HG02623 (cell line): ENCODE data around the gene IL2RA.

Experiments used
- ATAC-seq: cut with Tn5 transposase; IDR thresholded peaks from one replicate; pipeline ENCODE4 v1.9.1; 2021; ENCODE audit warnings: moderate library complexity; ENCODE audit not compliant: unreplicated experiment

The IL2RA gene

GRCh38 chr10:5989756-5990155, 72.4 kb downstream of the IL2RA start:
- ATAC-seq, result no peak

GRCh38 chr10:5988336-5988920, 73.7 kb downstream of the IL2RA start:
- no peak for ATAC-seq

DNA sequence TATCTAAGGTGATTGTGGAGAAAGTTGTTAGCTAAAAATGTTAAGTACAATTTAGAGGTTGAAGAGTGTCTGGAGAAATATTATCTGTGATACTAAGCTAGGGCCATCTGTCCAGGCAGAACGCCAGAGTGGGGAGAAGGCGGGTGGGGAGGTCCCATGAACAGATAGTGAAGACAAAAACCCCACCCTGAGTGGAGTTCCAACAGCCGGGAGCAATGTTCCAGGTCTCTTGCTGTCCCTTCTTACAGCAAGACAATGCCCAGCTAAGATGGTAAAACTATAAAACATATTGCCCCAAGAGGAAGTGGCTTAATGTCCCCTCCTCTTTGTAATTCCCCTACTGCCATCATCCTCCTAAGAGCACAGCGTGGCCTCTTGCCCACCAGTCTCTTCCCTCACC, 74.4 kb downstream of the IL2RA start:
- ATAC-seq, result no peak

DNA sequence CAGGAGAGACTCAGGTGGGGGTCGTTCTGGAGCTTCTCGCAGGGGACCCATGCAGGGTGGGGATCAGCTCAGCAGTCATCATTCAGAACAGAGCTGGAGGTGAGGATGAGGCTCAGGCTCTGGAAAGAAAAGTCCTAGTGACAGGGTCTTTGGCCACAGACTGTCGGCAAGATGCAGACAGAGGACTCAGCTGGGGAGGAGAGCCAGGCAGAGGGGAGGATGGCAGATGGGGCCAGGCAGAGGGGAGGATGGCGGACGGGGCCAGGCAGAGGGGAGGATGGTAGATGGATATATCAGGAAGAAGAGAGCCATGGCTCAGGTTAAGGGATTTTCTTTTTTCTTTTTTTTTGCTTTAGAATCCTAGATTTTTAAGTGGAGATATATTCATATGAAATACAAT, 77.1 kb downstream of the IL2RA start:
- ATAC-seq, result no peak

- no peak for ATAC-seq
Measured at GRCh38 chr10:5983774-5984173, 78.4 kb downstream of the IL2RA start.

DNA sequence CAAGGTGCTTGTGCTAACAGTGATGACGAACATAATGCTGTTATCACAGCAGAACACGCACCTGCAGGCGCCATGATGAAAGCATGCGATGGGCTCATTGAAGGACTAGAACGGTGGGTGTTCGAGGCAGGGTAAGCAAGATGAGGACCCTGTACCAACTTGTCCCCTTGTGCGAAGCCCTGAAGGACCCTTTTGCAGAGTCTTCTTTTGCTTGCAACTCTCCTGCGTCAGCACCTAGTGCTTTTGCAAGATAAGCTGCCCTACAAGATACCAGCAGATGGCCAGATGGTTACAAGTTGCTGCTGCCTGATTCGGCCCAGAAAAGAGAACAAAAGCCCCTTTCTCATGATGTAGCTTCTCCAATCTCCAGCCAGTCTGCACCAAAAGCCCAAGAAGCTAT, 80.6 kb downstream of the IL2RA start:
- ATAC-seq, result no peak

GRCh38 chr10:5978230-5978489, 84.0 kb downstream of the IL2RA start:
- no peak for ATAC-seq

GRCh38 chr10:5977471-5978229, 84.5 kb downstream of the IL2RA start, which contains the start of gene IL15RA:
TSS of gene IL15RA (minus strand) at chr10:5977543. CDS start at chr10:5977492, 51 bp downstream.
- ATAC-seq, result peak; percentile 47

- peak; percentile 5 for ATAC-seq
Measured at GRCh38 chr10:5976512-5977470, 85.4 kb downstream of the IL2RA start.

GRCh38 chr10:5975641-5976473, 86.3 kb downstream of the IL2RA start:
- peak; percentile 64 for ATAC-seq

DNA sequence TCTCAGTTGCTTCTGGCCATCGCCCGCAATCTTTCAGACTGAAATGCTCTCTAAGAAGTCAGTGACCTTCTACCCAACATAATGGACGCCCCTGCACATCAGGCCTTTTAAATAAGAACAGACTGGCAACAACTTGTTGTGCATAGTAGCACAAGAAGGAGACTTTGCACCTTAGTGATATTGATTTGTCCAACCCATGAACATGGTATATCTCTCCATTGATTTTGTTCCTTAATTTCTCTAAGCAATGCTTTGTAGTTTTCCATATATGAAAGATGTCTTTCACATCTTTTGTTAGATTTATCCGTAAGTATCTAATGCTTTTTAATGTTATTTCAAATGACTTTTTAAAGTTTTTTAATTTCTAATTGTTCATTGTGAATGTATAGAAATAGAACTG, 89.1 kb downstream of the IL2RA start:
- no peak for ATAC-seq

DNA sequence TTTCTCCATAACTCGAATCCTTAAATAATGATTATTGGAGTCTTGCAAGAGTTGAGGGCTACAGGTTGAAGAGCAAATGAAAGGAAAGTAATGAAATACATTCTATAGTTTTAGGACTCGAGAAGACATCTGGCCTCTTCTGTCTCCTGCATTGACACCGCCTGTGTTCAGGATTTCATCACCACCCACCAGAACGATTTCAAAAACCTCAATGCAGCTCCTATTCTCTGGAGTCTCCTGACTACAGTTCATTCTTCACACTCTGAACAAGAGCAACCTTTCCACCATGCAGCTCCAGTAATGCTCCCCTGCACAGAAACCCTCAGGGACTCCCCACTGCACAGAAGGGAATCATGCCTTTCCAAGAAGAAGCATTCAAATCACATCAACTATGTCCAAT, 90.3 kb downstream of the IL2RA start:
- ATAC-seq, result no peak

- ATAC-seq, result no peak
Measured at GRCh38 chr10:5971315-5971832, 90.8 kb downstream of the IL2RA start.

DNA sequence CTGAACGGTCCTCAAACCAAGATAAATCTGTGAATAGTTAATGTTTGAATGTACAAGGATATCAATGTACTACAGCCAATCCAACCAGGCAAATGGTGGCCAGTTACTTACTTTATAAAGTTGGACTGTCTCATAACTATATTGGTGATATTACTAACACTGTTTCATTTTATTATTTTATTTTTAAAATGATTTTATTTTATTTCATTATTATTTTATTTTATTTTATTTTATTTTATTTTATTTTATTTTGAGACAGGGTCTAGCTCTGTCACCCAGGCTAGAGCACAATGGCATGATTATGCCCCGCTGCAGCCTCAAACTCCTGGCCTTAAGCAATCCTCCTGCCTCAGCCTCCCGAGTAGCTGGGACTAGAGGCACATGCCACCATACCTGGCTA, 91.6 kb downstream of the IL2RA start:
- ATAC-seq, result no peak

GRCh38 chr10:5970066-5970465, 92.1 kb downstream of the IL2RA start:
- no peak for ATAC-seq

GRCh38 chr10:5968681-5969453, 93.3 kb downstream of the IL2RA start:
- no peak for ATAC-seq

GRCh38 chr10:5968037-5968680, 94.0 kb downstream of the IL2RA start:
- no peak for ATAC-seq

GRCh38 chr10:5965266-5965665, 96.9 kb downstream of the IL2RA start:
- ATAC-seq, result no peak

GRCh38 chr10:5964736-5965135, 97.4 kb downstream of the IL2RA start:
- ATAC-seq, result no peak
